HepG2 (cell line): ENCODE results near the gene MKS1. TPM values are rescaled to one million over a fixed set of nuclear protein-coding genes. Genes with fewer than 3 reads are reported as not detected.

ENCODE experiments used
- ARID4A ChIP-seq: sonication (generic); formaldehyde crosslinking; IDR thresholded peaks from 2 replicates; pipeline ENCODE4 v1.5.0; 2020; ENCODE audit warnings: mild to moderate bottlenecking, missing genetic modification reagents, borderline replicate concordance
- BORCS8-MEF2B ChIP-seq: sonication (generic); formaldehyde crosslinking; IDR thresholded peaks from 2 replicates; pipeline ENCODE4 v1.8.0; 2022; ENCODE audit warnings: mild to moderate bottlenecking, missing genetic modification reagents
- E2F5 ChIP-seq: sonication (generic); formaldehyde crosslinking; conservative IDR thresholded peaks from 2 replicates; pipeline ENCODE4 v1.4.0; 2020; ENCODE audit warnings: missing genetic modification reagents
- FUBP1 ChIP-seq: sonication (generic); formaldehyde crosslinking; IDR thresholded peaks from 2 replicates; pipeline ENCODE4 v1.5.1; 2020; ENCODE audit warnings: missing genetic modification reagents, mild to moderate bottlenecking, borderline replicate concordance
- HOXA9 ChIP-seq: sonication (generic); formaldehyde crosslinking; IDR thresholded peaks from 2 replicates; pipeline ENCODE4 v1.8.1; 2022; ENCODE audit warnings: missing genetic modification reagents, mild to moderate bottlenecking, moderate library complexity, borderline replicate concordance
- KLF11 ChIP-seq: IDR thresholded peaks from 2 replicates; pipeline ENCODE4 v1.6.1; 2016; ENCODE audit warnings: missing compliant biosample characterization
- MED13 ChIP-seq: sonication (generic); formaldehyde crosslinking; IDR thresholded peaks from 2 replicates; pipeline ENCODE4 v1.5.0; 2020; ENCODE audit warnings: missing genetic modification reagents
- MIER2 ChIP-seq: IDR thresholded peaks from 2 replicates; pipeline ENCODE4 v1.6.1; 2016; ENCODE audit warnings: missing biosample characterization, missing genetic modification reagents
- PLSCR1 ChIP-seq: sonication (generic); formaldehyde crosslinking; IDR thresholded peaks from 2 replicates; pipeline ENCODE4 v1.5.0; 2020; ENCODE audit warnings: missing genetic modification reagents, mild to moderate bottlenecking, borderline replicate concordance
- REPIN1 ChIP-seq: sonication (generic); formaldehyde crosslinking; IDR thresholded peaks from 2 replicates; pipeline ENCODE4 v1.8.0; 2022; ENCODE audit warnings: missing genetic modification reagents, low read depth, mild to moderate bottlenecking, borderline replicate concordance
- RXRA ChIP-seq: sonication (generic); formaldehyde crosslinking; IDR thresholded peaks from 2 replicates; pipeline ENCODE4 v1.5.1; 2020; ENCODE audit warnings: missing genetic modification reagents
- SALL1 ChIP-seq: sonication (generic); formaldehyde crosslinking; IDR thresholded peaks from 2 replicates; pipeline ENCODE4 v1.8.0; 2022; ENCODE audit warnings: mild to moderate bottlenecking, missing genetic modification reagents
- SIN3B ChIP-seq: fragments of 150-350 bp; IDR thresholded peaks from 2 replicates; pipeline ENCODE4 v1.6.1; 2014; ENCODE audit warnings: low read length
- SOX13 ChIP-seq, 3 experiments: fragments of 450-650 bp in 1 of 3; sonication (generic) in 1 of 3; formaldehyde crosslinking in 1 of 3; IDR thresholded peaks in 2 of 3; conservative IDR thresholded peaks in 1 of 3; 2 replicates each; pipeline versions ENCODE4 v1.5.0 to v1.6.1; 2016 to 2020; ENCODE audit warnings: antibody characterized with exemption in 1 of 3, mild to moderate bottlenecking in 1 of 3, missing compliant biosample characterization in 1 of 3, missing genetic modification reagents in 1 of 3, moderate library complexity in 1 of 3
- TCF12 ChIP-seq, 2 experiments: fragments of 450-650 bp in 1 of 2; sonication (generic) in 1 of 2; formaldehyde crosslinking in 1 of 2; IDR thresholded peaks; 2 replicates each; pipeline versions ENCODE4 v1.6.1 to v1.8.0; 2017 to 2022; ENCODE audit warnings: antibody characterized with exemption in 1 of 2, mild to moderate bottlenecking in 1 of 2, missing genetic modification reagents in 1 of 2, moderate library complexity in 1 of 2
- ZBTB1 ChIP-seq: sonication (generic); formaldehyde crosslinking; IDR thresholded peaks from 2 replicates; pipeline ENCODE4 v1.4.0; 2020; ENCODE audit warnings: missing genetic modification reagents, borderline replicate concordance
- ZMYM3 ChIP-seq: sonication (generic); formaldehyde crosslinking; IDR thresholded peaks from 2 replicates; pipeline ENCODE4 v1.5.1; 2020; ENCODE audit warnings: mild to moderate bottlenecking, missing genetic modification reagents
- ZNF230 ChIP-seq: sonication (generic); formaldehyde crosslinking; IDR thresholded peaks from 2 replicates; pipeline ENCODE4 v1.4.0; 2020; ENCODE audit warnings: mild to moderate bottlenecking, missing genetic modification reagents
- ZNF251 ChIP-seq: sonication (generic); formaldehyde crosslinking; IDR thresholded peaks from 2 replicates; pipeline ENCODE4 v1.9.0; 2021; ENCODE audit warnings: mild to moderate bottlenecking, missing genetic modification reagents
- ZNF563 ChIP-seq: sonication (generic); formaldehyde crosslinking; IDR thresholded peaks from 2 replicates; pipeline ENCODE4 v1.8.0; 2022; ENCODE audit warnings: mild to moderate bottlenecking, moderate library complexity, missing genetic modification reagents
- polyA plus RNA-seq, 8 experiments: library from polyadenylated mRNA; depleted of rRNA in 3 of 8; stranded (reverse) in 7 of 8; unstranded in 1 of 8; fragments of >200 nt; fragmentation: Illumina TruSeq in 4 of 8; extraction: Trizol in 4 of 8; gene quantifications; 2 replicates each; pipeline versions ENCODE4 v1.2.1 to v1.2.3, GENCODE V29; 2011 to 2016; ENCODE audit warnings: low read depth in 4 of 8, missing spikeins in 1 of 8, mixed read lengths in 1 of 8; ENCODE audit not compliant: insufficient read depth in 1 of 8
- total RNA-seq, 5 experiments: library from RNA; depleted of rRNA; stranded (reverse); fragments of >200 nt; fragmentation: Illumina TruSeq; extraction: Trizol; gene quantifications; 2 replicates each; pipeline ENCODE4 v1.2.3, GENCODE V29; 2016; ENCODE audit warnings: low read depth in 1 of 5

Gene MKS1
- total and polyA plus RNA-seq, 2 of the 13 experiments (the other 11 are each of a cell fraction or from before 2014, with no cell fraction given), result 16.1 to 26.3 TPM

GRCh38 chr17:58250344-58251011 is 31.4 kb upstream of the MKS1 start (continued):
- no peak for TF ChIP-seq ARID4A (CRISPR knock-in tag)
- TF ChIP-seq REPIN1 (CRISPR knock-in tag), result no peak
- TF ChIP-seq ZNF230 (CRISPR knock-in tag), result 0 out of 2 replicates have a peak, but pooled peaks have one; percentile 8
- TF ChIP-seq SIN3B, result no peak
- no peak for TF ChIP-seq ZBTB1 (CRISPR knock-in tag)
- TF ChIP-seq ZNF251 (CRISPR knock-in tag), result no peak
- TF ChIP-seq PLSCR1 (CRISPR knock-in tag), result no peak
- no peak for TF ChIP-seq KLF11 (CRISPR knock-in tag)
- TF ChIP-seq SALL1 (CRISPR knock-in tag), result peak; percentile 31; the same call in 1 of the 2 replicates
- TF ChIP-seq ZMYM3 (CRISPR knock-in tag), result no peak
- TF ChIP-seq ZNF563 (CRISPR knock-in tag), result no peak
- TF ChIP-seq MIER2 (CRISPR knock-in tag), result no peak
- no peak for TF ChIP-seq E2F5 (CRISPR knock-in tag)
- no peak for TF ChIP-seq TCF12 (IDR thresholded peaks at IDR 0.05)
- no peak for TF ChIP-seq TCF12 (CRISPR knock-in tag; IDR thresholded peaks at IDR 0.05)
- TF ChIP-seq BORCS8-MEF2B (CRISPR knock-in tag), result no peak
- TF ChIP-seq MED13 (CRISPR knock-in tag), result no peak
- TF ChIP-seq FUBP1 (CRISPR knock-in tag), result no peak
- TF ChIP-seq RXRA (CRISPR knock-in tag), result no peak
- TF ChIP-seq HOXA9, result no peak
- no peak for TF ChIP-seq SOX13 (IDR thresholded peaks at IDR 0.05)
- TF ChIP-seq SOX13 (CRISPR knock-in tag; conservative IDR thresholded peaks at IDR 0.05 in 1 of 2, IDR thresholded peaks at IDR 0.05 in 1 of 2), result peak in 1 of 2 experiments; percentile 69; a peak in 2 of 4 replicates
